ENCODE results near the gene FAM3C. TPM values are rescaled to one million over a fixed set of nuclear protein-coding genes. Genes with fewer than 3 reads are reported as not detected.

FAM3C gene
- total and polyA plus RNA-seq, 2 donors (not counting 1 experiment from before 2014, with no cell fraction given) = 26.3 to 60.8 TPM

GRCh38 chr7:121391686-121392085, 4.4 kb downstream of the FAM3C start:
- peaks cover 51% of the 10 kb centered on the region for H3K79me2 ChIP-seq (ENCODE audit: control insufficient read depth, insufficient read depth, low read length)
- no peaks in the 10 kb centered on the region for H4K20me1 ChIP-seq (ENCODE audit: control insufficient read depth, extremely low read depth, insufficient read depth, low read length)
- no peak overlapping the region for H3K27ac ChIP-seq (ENCODE audit: insufficient read depth, low read length)
- peaks cover 2% of the 10 kb centered on the region for H3K4me1 ChIP-seq (ENCODE audit: control insufficient read depth, extremely low read depth, insufficient read depth, low read length)
- H3K4me2 ChIP-seq (ENCODE audit: extremely low read depth, insufficient read depth, low read length) = no peak overlapping the region
- no peak overlapping the region for H2AFZ ChIP-seq (ENCODE audit: low read length)
- no peaks in the 10 kb centered on the region for H3K36me3 ChIP-seq (ENCODE audit: control insufficient read depth, insufficient read depth, low read length)
- H3K9ac ChIP-seq (ENCODE audit: insufficient read depth, low read length) = no peak overlapping the region
- no peak for DNase-seq (ENCODE audit: low read depth in 2 of 2)
- H3K9me3 ChIP-seq (ENCODE audit: control insufficient read depth, insufficient read depth, low read depth, low read length) = no peaks in the 10 kb centered on the region
- TF ChIP-seq, protein P1, sequence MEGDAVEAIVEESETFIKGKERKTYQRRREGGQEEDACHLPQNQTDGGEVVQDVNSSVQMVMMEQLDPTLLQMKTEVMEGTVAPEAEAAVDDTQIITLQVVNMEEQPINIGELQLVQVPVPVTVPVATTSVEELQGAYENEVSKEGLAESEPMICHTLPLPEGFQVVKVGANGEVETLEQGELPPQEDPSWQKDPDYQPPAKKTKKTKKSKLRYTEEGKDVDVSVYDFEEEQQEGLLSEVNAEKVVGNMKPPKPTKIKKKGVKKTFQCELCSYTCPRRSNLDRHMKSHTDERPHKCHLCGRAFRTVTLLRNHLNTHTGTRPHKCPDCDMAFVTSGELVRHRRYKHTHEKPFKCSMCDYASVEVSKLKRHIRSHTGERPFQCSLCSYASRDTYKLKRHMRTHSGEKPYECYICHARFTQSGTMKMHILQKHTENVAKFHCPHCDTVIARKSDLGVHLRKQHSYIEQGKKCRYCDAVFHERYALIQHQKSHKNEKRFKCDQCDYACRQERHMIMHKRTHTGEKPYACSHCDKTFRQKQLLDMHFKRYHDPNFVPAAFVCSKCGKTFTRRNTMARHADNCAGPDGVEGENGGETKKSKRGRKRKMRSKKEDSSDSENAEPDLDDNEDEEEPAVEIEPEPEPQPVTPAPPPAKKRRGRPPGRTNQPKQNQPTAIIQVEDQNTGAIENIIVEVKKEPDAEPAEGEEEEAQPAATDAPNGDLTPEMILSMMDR (conservative IDR thresholded peaks at IDR 0.05 in 1 of 2, IDR thresholded peaks at IDR 0.05 in 1 of 2; ENCODE audit: low read depth in 1 of 2, low read length in 2 of 2) = no peak
- no peak for TF ChIP-seq EZH2 (IDR thresholded peaks at IDR 0.05; ENCODE audit: low read length, missing control alignments)
- H3K4me3 ChIP-seq (replicated peaks in 1 of 4; ENCODE audit: control extremely low read depth in 1 of 4, insufficient read depth in 1 of 4, low read depth in 3 of 4, low read length in 4 of 4) = no peak overlapping the region
- no peaks in the 10 kb centered on the region for H3K27me3 ChIP-seq (ENCODE audit: control insufficient read depth, insufficient read depth, low read length)

DNA sequence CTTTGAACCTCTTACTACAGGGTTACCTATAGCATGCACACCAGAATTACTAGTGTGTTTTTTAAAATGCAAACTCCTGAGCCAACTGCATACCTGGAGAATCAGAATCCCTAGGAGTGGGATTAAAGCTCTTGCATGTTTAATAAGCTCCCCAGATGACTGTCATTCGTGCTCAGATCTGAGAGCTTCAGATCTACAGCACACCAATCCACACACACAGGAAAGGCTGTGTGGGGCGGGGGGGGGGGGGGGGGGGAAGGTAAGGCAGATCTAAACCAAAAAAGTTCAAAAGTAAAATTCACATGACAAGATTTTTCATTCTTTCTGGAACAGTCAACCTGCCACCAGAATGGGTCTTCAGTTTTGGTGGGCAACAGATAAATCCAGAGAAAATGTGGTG, 5.5 kb downstream of the FAM3C start:
- H3K9ac ChIP-seq (ENCODE audit: insufficient read depth, low read length) = no peak overlapping the region
- no peak for DNase-seq (ENCODE audit: low read depth in 2 of 2)
- H3K4me2 ChIP-seq (ENCODE audit: extremely low read depth, insufficient read depth, low read length) = no peak overlapping the region
- H2AFZ ChIP-seq (ENCODE audit: low read length) = no peak overlapping the region
- H3K27ac ChIP-seq (ENCODE audit: insufficient read depth, low read length) = no peak overlapping the region
- H3K79me2 ChIP-seq (ENCODE audit: control insufficient read depth, insufficient read depth, low read length) = peaks cover 52% of the 10 kb centered on the region
- H3K36me3 ChIP-seq (ENCODE audit: control insufficient read depth, insufficient read depth, low read length) = no peaks in the 10 kb centered on the region
- TF ChIP-seq, protein P1 (conservative IDR thresholded peaks at IDR 0.05 in 1 of 2, IDR thresholded peaks at IDR 0.05 in 1 of 2; ENCODE audit: low read depth in 1 of 2, low read length in 2 of 2) = no peak
- no peak for TF ChIP-seq EZH2 (IDR thresholded peaks at IDR 0.05; ENCODE audit: low read length, missing control alignments)
- no peaks in the 10 kb centered on the region for H3K27me3 ChIP-seq (ENCODE audit: control insufficient read depth, insufficient read depth, low read length)
- H3K4me3 ChIP-seq (replicated peaks in 1 of 4; ENCODE audit: control extremely low read depth in 1 of 4, insufficient read depth in 1 of 4, low read depth in 3 of 4, low read length in 4 of 4) = no peak overlapping the region
- peaks cover 2% of the 10 kb centered on the region for H3K4me1 ChIP-seq (ENCODE audit: control insufficient read depth, extremely low read depth, insufficient read depth, low read length)
- H4K20me1 ChIP-seq (ENCODE audit: control insufficient read depth, extremely low read depth, insufficient read depth, low read length) = no peaks in the 10 kb centered on the region
- H3K9me3 ChIP-seq (ENCODE audit: control insufficient read depth, insufficient read depth, low read depth, low read length) = no peaks in the 10 kb centered on the region

DNA sequence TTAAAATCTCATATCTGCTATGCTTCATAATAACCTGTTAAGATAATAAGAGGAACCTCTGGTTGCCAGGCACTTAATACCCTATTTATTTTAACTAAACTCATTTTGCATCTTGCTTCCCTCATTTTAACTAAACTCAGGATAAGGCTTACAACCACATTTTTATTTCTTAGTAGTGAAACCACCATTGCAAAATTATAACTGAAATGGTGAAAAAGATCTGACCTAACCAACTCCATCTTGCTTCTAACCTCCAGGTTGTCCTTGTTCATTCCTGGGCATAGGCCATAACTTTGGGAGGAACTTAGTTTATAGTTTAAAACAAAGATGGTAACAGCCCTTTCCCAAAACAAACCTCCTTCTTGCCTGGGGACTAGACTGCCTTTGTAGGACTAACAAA, 6.0 kb downstream of the FAM3C start:
- Histone ChIP-seq H4K20me1 (ENCODE audit: control insufficient read depth, extremely low read depth, insufficient read depth, low read length) (no peaks in the 10 kb centered on the region), H3K4me3 (replicated peaks in 1 of 4; ENCODE audit: control extremely low read depth in 1 of 4, insufficient read depth in 1 of 4, low read depth in 3 of 4, low read length in 4 of 4) (no peak overlapping the region), H3K27ac (ENCODE audit: insufficient read depth, low read length) (no peak overlapping the region), H3K9me3 (ENCODE audit: control insufficient read depth, insufficient read depth, low read depth, low read length) (no peaks in the 10 kb centered on the region), H3K27me3 (ENCODE audit: control insufficient read depth, insufficient read depth, low read length) (no peaks in the 10 kb centered on the region), H3K79me2 (ENCODE audit: control insufficient read depth, insufficient read depth, low read length) (peaks cover 50% of the 10 kb centered on the region), H3K4me1 (ENCODE audit: control insufficient read depth, extremely low read depth, insufficient read depth, low read length) (peaks cover 2% of the 10 kb centered on the region), H3K4me2 (ENCODE audit: extremely low read depth, insufficient read depth, low read length) (no peak overlapping the region), H2AFZ (ENCODE audit: low read length) (no peak overlapping the region), H3K9ac (ENCODE audit: insufficient read depth, low read length) (no peak overlapping the region), H3K36me3 (ENCODE audit: control insufficient read depth, insufficient read depth, low read length) (no peaks in the 10 kb centered on the region)
- TF ChIP-seq, protein P1 (conservative IDR thresholded peaks at IDR 0.05 in 1 of 2, IDR thresholded peaks at IDR 0.05 in 1 of 2; ENCODE audit: low read depth in 1 of 2, low read length in 2 of 2) = no peak
- TF ChIP-seq EZH2 (IDR thresholded peaks at IDR 0.05; ENCODE audit: low read length, missing control alignments) = no peak
- no peak for DNase-seq (ENCODE audit: low read depth in 2 of 2)
